Activated CD4-positive, alpha-beta memory T cell treated with anti-CD3 and anti-CD28 coated beads for 36 hours (primary cell): ENCODE data around the gene FAM174B. TPM values are rescaled to one million over a fixed set of nuclear protein-coding genes. Genes with fewer than 3 reads are reported as not detected.

ENCODE experiments used
- CTCF ChIA-PET: fragments of 350-600 bp; sonication (Branson Sonifier 250); formaldehyde crosslinking; loops from one replicate; lab custom pipeline; 2021; ENCODE audit warnings: antibody characterized with exemption, inconsistent platforms; lab: Charles Lee
- POLR2A ChIA-PET: fragments of 350-600 bp; sonication (Branson Sonifier 250); formaldehyde crosslinking; loops from one replicate; lab custom pipeline; 2021; ENCODE audit warnings: antibody characterized with exemption; lab: Charles Lee
- DNase-seq: peaks from one replicate; pipeline ENCODE4 v3.0.0-alpha.2; 2020
- H3K27ac Mint-ChIP-seq: one replicate; pipeline ENCODE4 v1.8.0; 2021; ENCODE audit warnings: mixed read lengths
- H3K27me3 Mint-ChIP-seq: one replicate; pipeline ENCODE4 v1.8.0; 2021; ENCODE audit warnings: mixed read lengths
- H3K36me3 Mint-ChIP-seq: one replicate; pipeline ENCODE4 v1.8.0; 2021; ENCODE audit warnings: mixed read lengths
- H3K4me1 Mint-ChIP-seq: one replicate; pipeline ENCODE4 v1.8.0; 2021; ENCODE audit warnings: low read depth, mixed read lengths
- H3K4me3 Mint-ChIP-seq: one replicate; pipeline ENCODE4 v1.8.0; 2021; ENCODE audit warnings: mild to moderate bottlenecking, mixed read lengths
- H3K9me3 Mint-ChIP-seq: one replicate; pipeline ENCODE4 v1.8.0; 2021; ENCODE audit warnings: mixed read lengths
- intact Hi-C: fragments of 100-400 bp; cut with micrococcal nuclease; formaldehyde crosslinking; loops from one replicate; pipeline ENCODE4 v1.15.1; 2023
- total RNA-seq, 2 experiments: library from RNA; stranded (reverse); gene quantifications; one replicate each; pipeline ENCODE4 v1.2.3, GENCODE V29; 2021

The FAM174B gene
- total RNA-seq, 2 experiments from 2014 or later, result 5.0 to 7.7 TPM

DNA sequence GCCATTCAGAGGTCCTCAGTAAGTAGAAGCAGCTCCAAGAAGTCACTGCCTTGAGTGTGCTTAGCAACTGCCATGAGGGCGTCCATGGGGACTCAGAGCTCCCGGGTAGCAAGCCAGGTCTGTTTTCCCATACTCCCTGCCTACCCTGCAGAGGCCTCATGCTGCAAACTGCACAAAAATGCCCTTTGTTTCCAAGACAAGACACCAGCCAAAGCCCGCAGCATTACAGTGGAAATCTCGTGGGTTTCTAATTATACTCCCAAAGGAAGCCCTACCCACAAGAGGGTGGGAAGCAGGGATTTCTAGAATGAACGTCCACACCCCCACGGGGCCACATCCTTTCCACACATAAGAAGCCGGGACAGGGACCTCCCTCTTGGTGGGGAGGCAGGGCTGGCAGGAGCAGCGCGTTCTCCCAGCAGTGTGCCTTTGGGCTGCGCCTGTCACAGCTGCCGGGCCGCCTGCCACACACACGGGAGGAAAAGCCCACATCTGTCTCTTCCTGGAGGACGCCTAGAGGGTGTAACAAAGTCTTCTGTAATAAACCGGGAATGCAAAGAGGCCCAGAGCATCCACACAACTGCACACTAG lies 31.1 kb downstream of the FAM174B start:
- Mint-ChIP-seq H3K36me3 (peaks cover 4% of the 10 kb centered on the region), H3K27ac (peak overlapping the region; percentile 93), H3K27me3 (peaks cover 4% of the 10 kb centered on the region), H3K9me3 (no peaks in the 10 kb centered on the region), H3K4me1 (peaks cover 30% of the 10 kb centered on the region), H3K4me3 (no peak overlapping the region)
- ChIA-PET CTCF (no interaction called here), POLR2A (no interaction called here)
- intact Hi-C loops, result loop anchor here (2.0 to 10.0 kb wide), 2 partner anchors 30 to 530 kb away; partner anchors contain the start of gene FAM174B
- DNase-seq, result no peak

DNA sequence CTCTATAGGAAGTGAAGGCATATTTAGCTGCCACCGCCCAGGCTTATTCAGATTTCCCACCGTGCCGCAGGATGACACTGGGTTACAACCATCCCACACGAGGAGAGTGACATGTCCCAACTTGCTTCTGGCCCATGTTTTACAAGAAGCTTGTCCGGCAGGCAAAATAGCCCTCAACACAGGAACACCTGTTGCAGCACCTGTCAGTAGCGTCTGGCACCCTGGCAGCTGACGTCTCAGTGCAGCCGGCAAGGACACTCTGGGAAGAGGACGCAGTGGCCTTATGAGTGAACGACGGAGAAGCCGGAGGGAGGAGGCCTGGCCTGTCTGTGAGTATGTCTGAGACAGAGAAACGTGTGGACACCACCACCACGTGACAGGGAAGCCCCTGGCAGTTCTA lies 32.1 kb downstream of the FAM174B start:
- ChIA-PET CTCF (no interaction called here), POLR2A (no interaction called here)
- peaks cover 25% of the 10 kb centered on the region for H3K4me1 Mint-ChIP-seq
- peaks cover 4% of the 10 kb centered on the region for H3K27me3 Mint-ChIP-seq
- no peak overlapping the region for H3K4me3 Mint-ChIP-seq
- peaks cover 2% of the 10 kb centered on the region for H3K36me3 Mint-ChIP-seq
- no peak for DNase-seq
- H3K9me3 Mint-ChIP-seq, result no peaks in the 10 kb centered on the region
- H3K27ac Mint-ChIP-seq, result no peak overlapping the region
- intact Hi-C loops, result loop anchor here (10.0 kb wide), 1 partner anchor 529 kb away; no protein-coding TSS in a partner anchor

DNA sequence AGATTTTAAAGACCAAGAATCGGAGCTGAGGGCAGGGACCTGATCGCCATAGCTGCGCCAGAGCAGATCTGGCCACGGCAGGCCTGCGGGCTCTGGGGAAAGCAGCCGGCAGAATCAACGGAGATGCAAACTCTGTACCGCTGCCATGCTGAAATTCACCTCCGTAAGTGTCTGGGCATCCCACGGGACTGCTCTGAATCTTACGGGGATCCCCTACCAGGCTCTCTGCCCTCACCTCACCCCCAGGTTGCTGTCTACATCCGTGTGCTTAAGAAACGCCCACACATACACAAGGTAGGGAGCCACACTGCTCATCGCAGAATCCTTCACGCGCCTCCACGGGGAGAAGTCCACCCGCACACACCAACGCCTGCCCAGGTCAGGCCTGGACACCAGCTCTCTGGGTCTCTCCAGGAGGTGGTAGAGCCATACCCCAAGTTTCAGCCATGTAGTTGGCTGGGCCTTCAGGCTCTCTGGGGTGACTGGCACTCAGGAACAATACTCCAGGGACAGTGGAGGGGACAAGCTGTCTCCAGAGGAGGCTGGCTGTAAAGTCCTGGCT lies 33.5 kb downstream of the FAM174B start:
- POLR2A ChIA-PET, result no interaction called here
- intact Hi-C loops, result loop anchor here (10.0 kb wide), 1 partner anchor 527 kb away; no protein-coding TSS in a partner anchor

DNA sequence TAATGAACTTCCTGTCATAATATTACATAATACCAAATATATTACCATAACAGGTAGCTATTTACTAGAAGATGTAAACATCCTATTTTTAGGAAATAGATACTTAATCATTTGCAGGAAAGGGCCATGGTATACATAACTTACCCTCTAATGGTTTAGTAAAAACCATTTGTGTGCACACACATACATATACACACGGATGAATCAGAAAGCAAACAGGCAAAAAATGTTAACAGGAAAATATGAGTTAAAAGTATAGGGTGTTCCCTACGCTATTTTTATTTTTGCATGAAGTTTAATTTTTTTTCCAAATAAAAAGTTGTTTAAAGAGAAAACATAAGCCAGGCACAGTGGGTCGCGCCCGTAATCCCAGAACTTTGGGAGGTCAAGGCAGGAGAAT lies 34.6 kb downstream of the FAM174B start:
- POLR2A ChIA-PET, result no interaction called here
- Mint-ChIP-seq H3K27ac (no peak overlapping the region), H3K36me3 (peaks cover 2% of the 10 kb centered on the region), H3K4me3 (no peak overlapping the region), H3K27me3 (peaks cover 1% of the 10 kb centered on the region), H3K9me3 (no peaks in the 10 kb centered on the region), H3K4me1 (peaks cover 23% of the 10 kb centered on the region)
- DNase-seq, result no peak
- CTCF ChIA-PET, result interaction anchor here (1.0 kb wide), 1 partner anchor 94 kb away, joined by 6 read pairs; no protein-coding TSS in a partner anchor
- intact Hi-C loops, result loop anchor here (10.0 kb wide), 1 partner anchor 526 kb away; no protein-coding TSS in a partner anchor

More for the DNA sequence above, 33.5 kb downstream of the FAM174B start:
- no peak overlapping the region for H3K27ac Mint-ChIP-seq
- no peak overlapping the region for H3K4me3 Mint-ChIP-seq
- no peaks in the 10 kb centered on the region for H3K9me3 Mint-ChIP-seq
- CTCF ChIA-PET, result interaction anchor here (0.8 kb wide), 1 partner anchor 9 kb away, joined by 3 read pairs; no protein-coding TSS in a partner anchor
- no peak for DNase-seq
- peaks cover 2% of the 10 kb centered on the region for H3K36me3 Mint-ChIP-seq
- H3K4me1 Mint-ChIP-seq, result peaks cover 25% of the 10 kb centered on the region
- H3K27me3 Mint-ChIP-seq, result peaks cover 1% of the 10 kb centered on the region

DNA sequence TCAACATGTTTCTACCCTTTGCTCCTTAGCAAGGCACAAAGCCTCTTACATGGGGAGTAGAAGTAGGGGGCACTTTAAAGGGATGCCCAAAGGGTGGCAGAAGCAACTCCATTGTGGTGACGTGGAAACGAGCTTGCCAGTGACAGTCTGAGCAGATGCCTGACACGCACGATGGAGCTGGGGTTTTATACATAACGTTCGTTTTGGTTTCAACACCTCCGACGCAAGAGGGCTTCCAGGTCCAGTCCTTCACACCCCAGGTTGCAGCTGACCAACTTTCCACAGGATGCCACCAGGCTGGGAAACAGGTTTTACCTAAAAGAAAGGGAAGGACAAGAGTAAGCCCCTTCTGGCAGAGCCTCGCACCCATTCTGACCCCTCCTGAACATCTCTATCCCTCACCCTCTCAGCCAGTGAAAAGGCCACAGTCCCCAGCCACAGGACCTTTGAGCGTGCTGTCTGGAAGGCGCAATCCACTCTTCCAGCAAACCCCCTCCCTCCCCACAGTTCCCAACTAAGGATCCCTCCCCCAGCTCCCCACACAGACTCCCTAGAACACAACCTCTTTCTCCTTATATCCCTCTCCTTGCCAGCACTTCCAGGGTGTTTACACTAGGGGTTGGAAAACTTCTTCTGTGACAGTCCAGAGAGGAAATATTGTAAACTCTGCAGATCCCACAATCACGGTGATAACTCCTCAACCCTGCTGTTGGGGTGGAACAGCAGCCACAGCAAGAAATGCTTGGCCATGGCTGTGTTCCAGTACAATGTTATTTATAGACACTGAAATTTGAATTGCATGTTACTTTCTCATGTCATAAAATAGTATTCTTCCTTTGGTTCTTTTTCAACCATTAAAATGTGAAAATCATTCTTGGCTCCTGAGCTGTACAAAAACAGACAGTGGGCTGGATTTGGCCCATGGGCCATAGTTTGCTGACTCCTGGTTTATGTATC lies 36.2 kb downstream of the FAM174B start:
- no peaks in the 10 kb centered on the region for H3K36me3 Mint-ChIP-seq
- H3K4me1 Mint-ChIP-seq, result peaks cover 10% of the 10 kb centered on the region
- H3K4me3 Mint-ChIP-seq, result no peak overlapping the region
- H3K27ac Mint-ChIP-seq, result no peak overlapping the region
- ChIA-PET POLR2A (no interaction called here), CTCF (no interaction called here)
- H3K27me3 Mint-ChIP-seq, result peaks cover 1% of the 10 kb centered on the region
- intact Hi-C loops, result loop anchor here (10.0 kb wide), 1 partner anchor 525 kb away; no protein-coding TSS in a partner anchor
- H3K9me3 Mint-ChIP-seq, result no peaks in the 10 kb centered on the region
- no peak for DNase-seq

DNA sequence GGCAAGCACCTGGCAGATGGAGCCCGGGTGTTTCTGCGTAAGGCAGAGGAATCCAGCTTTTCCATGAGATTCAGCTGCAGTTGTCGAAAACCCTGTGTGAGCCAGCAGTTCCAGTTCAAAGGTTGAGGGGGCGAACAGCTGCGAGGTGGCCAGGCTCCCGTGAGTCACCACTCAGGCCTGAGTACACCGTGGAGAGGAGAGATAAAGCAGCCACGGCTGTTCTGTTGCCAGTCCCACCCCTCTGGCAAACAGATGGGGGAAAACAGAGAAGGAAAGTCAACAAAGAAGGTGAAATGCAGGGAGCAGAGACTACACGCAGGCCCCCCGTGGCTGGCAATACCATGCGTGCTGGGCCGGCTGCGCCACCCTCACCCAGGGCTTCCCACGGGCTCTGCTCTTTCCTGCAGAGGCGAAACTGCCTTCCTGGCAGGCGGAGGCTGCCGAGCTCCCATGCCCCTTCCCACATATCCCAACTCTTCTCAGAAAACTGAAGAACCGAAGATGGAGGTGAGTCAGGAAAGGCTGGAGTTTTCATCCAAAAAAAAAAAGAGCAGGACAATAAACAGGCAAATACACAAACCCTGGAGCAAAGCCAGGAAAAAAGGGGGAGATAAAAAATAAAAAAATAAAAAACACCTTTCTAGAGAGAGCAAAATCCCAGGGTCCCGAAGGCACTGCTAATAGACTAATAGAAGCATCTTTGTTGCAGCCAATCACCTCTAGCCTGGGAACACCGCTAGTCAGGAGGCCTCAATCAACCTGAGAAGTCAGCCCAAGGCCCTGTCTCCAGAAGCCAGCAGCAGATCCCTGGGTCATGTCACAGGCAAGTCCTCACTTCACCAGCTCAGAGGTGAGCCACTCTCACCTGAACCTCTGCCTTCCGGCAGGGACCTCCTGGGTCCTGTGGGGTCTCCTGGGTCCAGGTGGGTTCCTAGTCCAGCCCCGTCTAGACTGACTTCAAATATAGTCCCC lies 37.7 kb downstream of the FAM174B start:
- POLR2A ChIA-PET, result no interaction called here
- H3K4me3 Mint-ChIP-seq, result no peak overlapping the region
- intact Hi-C loops, result no loop called here
- H3K36me3 Mint-ChIP-seq, result no peaks in the 10 kb centered on the region
- H3K27ac Mint-ChIP-seq, result no peak overlapping the region
- no peaks in the 10 kb centered on the region for H3K9me3 Mint-ChIP-seq
- peaks cover 1% of the 10 kb centered on the region for H3K27me3 Mint-ChIP-seq
- DNase-seq, result no peak
- CTCF ChIA-PET, result no interaction called here
- peaks cover 4% of the 10 kb centered on the region for H3K4me1 Mint-ChIP-seq

DNA sequence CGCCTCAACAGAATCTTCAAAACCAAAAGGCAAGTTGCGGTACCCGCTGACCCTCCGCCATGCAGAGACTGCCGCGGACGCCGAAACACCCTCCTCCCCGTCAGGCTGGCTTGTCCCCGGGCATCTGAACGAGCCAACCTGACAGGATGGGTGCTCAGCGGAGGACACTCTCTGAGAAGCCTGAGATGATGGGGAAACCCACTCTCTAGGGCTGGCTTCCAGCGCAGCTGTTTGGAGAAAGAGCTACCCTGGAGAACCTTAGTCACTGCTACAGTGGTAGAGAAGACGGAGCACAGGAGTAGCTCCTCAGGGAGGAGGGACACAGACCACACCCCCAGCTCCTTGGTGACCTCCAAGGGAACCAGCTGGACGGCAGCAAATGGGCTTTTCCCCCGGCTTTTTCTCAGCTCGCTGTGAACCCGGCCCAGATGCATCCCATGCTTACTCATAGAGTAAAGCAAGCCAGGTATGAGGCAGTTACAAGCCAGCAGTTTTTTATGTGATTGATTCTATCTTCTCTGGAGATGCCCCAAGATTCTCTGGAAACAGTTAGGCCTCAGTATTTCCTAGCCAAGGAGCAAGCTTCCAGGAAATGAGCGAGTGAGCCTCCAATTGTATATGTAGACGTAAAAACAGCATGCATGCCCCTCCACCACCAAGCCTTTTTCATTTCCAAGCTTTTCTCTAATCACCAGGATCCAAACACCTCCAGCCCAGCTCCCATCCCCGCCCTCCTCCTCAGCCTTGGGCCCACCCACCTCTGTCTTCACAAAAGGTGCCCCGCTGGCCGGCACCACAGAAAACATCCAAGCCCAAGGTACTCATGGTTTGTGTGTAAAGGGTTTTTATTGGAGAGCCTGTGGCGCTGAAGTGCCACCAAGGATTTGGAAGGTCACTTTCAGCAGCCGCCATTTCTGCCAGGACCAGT lies 38.7 kb downstream of the FAM174B start:
- POLR2A ChIA-PET, result no interaction called here
- no peak for DNase-seq
- Mint-ChIP-seq H3K9me3 (no peaks in the 10 kb centered on the region), H3K36me3 (no peaks in the 10 kb centered on the region), H3K27me3 (peaks cover 1% of the 10 kb centered on the region), H3K4me3 (no peak overlapping the region), H3K4me1 (no peaks in the 10 kb centered on the region), H3K27ac (no peak overlapping the region)
- CTCF ChIA-PET, result no interaction called here
- intact Hi-C loops, result no loop called here

DNA sequence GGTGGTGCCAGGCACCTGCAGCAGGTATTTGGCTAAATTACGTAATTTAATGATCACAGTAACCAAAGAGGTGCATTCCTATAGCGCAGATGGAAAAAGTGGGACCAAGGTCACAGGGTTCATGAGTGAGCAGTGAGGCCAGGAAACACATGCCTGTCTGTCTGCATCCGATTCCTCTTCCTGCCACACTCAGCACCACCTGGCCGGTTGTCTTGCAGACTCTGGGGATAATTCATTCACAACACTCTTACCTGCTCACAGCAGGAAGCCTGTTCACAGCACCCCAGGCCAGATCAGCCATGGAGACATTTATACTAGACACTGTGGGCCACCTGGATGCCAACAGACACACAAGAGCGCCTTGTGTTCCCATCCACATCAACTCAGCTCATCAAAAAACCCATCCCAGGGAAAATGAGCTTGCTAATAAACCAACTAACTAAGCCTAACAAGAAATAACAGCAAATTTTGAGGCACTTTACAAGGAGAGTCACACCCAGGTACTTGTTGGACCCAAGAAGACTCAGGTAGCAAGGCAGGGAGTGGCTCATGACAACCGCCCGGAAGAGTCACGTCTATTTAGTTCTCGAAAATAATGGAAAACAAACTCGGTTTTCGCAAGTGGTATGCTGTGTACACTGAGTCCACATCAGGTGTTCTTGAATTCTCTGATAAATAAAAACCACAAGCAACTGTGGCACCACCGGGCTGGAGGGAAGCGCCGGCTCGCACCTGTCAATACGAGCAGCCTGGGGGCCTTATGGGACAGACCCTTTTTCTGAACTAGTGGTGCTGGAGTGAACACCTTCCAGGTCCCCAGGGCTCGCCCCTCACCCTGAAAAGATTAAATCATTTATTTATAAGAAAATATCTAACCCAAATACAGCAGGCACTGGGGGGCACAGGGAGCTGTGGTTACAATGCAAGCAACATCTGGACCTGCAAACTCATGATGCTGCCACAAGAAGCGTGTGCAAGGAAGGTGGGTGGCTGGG lies 40.5 kb downstream of the FAM174B start:
- Mint-ChIP-seq H3K27me3 (no peaks in the 10 kb centered on the region), H3K27ac (no peak overlapping the region), H3K4me1 (no peaks in the 10 kb centered on the region), H3K9me3 (no peaks in the 10 kb centered on the region), H3K36me3 (no peaks in the 10 kb centered on the region), H3K4me3 (no peak overlapping the region)
- intact Hi-C loops, result no loop called here
- POLR2A ChIA-PET, result no interaction called here
- CTCF ChIA-PET, result no interaction called here
- no peak for DNase-seq

DNA sequence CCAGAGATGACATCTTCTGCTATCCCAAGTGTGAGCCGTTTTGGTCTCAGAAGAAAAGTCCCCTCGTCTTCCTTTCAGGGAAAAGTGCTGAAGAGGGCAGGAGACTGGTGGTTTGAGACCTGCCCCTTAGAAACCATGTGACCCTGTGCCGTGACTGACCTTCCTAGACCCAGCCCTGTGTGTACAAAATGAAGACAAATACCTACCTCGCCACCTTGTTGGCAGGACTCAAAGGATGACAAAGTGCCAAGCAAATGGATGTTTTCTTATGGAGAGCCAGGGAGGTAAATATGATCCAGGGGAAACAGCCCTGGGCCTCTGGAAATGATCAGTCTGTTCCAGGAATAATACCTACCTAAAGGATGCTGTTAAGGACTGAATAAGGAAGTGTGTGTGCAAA lies 41.3 kb downstream of the FAM174B start:
- no peaks in the 10 kb centered on the region for H3K4me1 Mint-ChIP-seq
- intact Hi-C loops, result no loop called here

DNA sequence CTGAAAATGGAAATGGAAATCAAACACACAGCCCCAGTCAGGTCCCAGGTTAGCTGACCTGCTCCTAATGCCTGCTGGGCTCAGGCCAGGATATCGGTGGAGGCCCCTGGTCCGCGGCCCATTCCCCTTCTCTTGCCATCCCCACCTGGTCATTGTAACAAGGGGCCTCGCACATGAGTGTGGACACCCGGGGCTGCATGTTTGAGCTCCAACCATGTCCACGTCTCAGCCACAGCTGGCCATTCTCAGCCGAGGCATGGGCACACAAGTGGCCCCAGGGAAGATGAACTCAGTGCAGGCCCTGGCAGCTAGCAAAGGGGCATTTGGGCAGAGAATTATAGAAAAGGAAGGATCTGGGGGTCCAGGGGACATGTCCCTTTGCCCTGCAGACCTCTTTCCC lies 41.7 kb downstream of the FAM174B start:
- intact Hi-C loops, result no loop called here
- ChIA-PET POLR2A (no interaction called here), CTCF (no interaction called here)
- Mint-ChIP-seq H3K9me3 (no peaks in the 10 kb centered on the region), H3K4me3 (no peak overlapping the region), H3K4me1 (no peaks in the 10 kb centered on the region), H3K36me3 (no peaks in the 10 kb centered on the region), H3K27me3 (no peaks in the 10 kb centered on the region), H3K27ac (no peak overlapping the region)
- no peak for DNase-seq

More for the DNA sequence above, 41.3 kb downstream of the FAM174B start:
- no peaks in the 10 kb centered on the region for H3K36me3 Mint-ChIP-seq
- CTCF ChIA-PET, result no interaction called here
- H3K27me3 Mint-ChIP-seq, result no peaks in the 10 kb centered on the region
- H3K9me3 Mint-ChIP-seq, result no peaks in the 10 kb centered on the region
- POLR2A ChIA-PET, result no interaction called here
- DNase-seq, result no peak
- no peak overlapping the region for H3K4me3 Mint-ChIP-seq
- H3K27ac Mint-ChIP-seq, result no peak overlapping the region
